Mesendoderm (in vitro differentiated cells): ENCODE measurements around the gene TGM6. TPM values are rescaled to one million over a fixed set of nuclear protein-coding genes. Genes with fewer than 3 reads are reported as not detected.

ENCODE experiments used
- small RNA-seq: library from polyadenylated mRNA; stranded (forward); fragments of <200 nt; extraction: miRNeasy Mini kit (QIAGEN cat#:217004); gene quantifications from one replicate; pipeline ENCODE3, GENCODE V24; 2013; ENCODE audit not compliant: insufficient read depth

Gene TGM6

Small RNA genes lying within 50 kb of the gene (small RNA-seq; reads per million reads assigned to genes)
- gene RF00019, result not detected
